ENCODE results near the gene COMMD1.

- TF ChIP-seq POLR2A (IDR thresholded peaks at IDR 0.05; ENCODE audit: low read depth, low read length), result no peak
- TF ChIP-seq POLR2AphosphoS5 (IDR thresholded peaks at IDR 0.05; ENCODE audit: low read depth, low read length), result no peak
- no peak for TF ChIP-seq TAF1 (IDR thresholded peaks at IDR 0.05; ENCODE audit: borderline replicate concordance, low read depth, low read length)
Observed at GRCh38 chr2:62091471-62091870, 186.0 kb downstream of the COMMD1 start.

All from GM12892 (cell line).